ENCODE measurements around the gene CACNA1I.
"Not testable (repeated sequence)": the region's sequence is repeated elsewhere in the genome, so short reads cannot be mapped to it uniquely, and the experiment has no call there.

Gene CACNA1I

DNA sequence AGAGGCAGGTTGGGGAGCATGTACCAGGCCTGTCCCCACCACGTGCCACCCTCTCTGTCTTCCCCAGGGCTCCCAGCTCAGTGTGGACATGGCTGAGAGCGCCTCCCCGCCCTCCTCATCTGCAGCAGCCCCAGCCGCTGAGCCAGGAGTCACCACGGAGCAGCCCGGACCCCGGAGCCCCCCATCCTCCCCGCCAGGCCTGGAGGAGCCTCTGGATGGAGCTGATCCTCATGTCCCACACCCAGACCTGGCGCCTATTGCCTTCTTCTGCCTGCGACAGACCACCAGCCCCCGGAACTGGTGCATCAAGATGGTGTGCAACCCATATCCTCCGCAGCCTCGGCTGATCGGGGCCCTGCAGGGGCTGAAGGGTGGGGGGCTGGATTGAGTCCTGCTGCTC, at the start of gene CACNA1I:
Gene CACNA1I, plus strand, starts transcription at position 89 of the 400 bp plus-strand sequence. Its CDS starts 0 bp downstream, at position 89.
- DNase-seq: no peak

GRCh38 chr22:39521106-39521885, 49.3 kb upstream of the CACNA1I start:
- DNase-seq: not testable (repeated sequence)

DNA sequence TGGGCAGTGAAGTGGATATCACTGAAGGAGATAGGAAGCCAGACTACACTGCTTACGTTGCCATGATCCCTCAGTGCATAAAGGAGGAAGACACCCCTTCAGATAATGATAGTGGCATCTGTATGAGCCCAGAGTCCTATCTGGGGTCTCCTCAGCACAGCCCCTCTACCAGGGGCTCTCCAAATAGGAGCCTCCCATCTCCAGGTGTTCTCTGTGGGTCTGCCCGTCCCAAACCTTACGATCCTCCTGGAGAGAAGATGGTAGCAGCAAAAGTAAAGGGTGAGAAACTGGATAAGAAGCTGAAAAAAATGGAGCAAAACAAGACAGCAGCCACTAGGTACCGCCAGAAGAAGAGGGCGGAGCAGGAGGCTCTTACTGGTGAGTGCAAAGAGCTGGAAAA, 48.5 kb upstream of the CACNA1I start:
- not testable (repeated sequence) for DNase-seq

- DNase-seq: no peak
Observed at GRCh38 chr22:39522567-39523300, 47.8 kb upstream of the CACNA1I start.

DNA sequence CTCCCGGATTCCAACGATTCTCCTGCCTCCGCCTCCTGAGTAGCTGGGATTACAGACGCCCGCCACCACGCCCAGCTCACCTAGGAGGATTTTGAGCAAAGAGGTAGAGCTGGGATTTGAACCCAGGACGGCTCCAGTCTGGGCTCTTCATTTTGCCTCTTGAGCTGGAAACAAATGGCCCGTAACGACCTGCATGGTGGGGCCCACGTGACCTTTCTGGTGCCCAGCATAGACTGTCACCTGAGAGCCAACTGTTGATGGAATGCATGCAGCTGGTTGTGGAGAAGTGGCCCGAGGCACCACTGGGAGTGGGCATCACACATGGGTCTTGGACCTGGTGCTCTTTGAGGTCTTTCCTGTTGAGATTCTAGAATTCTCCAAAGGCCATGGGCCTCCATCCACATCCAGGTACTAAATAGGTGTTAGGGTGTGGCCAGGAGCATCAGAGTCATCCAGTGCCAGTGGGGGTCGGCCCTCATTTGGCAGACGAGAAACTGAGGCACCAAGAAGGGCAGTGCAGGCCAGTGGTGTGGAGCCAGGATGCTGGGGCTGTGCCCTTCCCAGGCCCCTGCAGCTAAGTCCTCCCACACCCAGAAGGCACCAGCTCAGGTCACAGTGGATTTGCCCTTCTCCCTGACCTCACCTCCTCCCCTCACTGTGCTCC, 46.3 kb upstream of the CACNA1I start:
- DNase-seq: no peak

DNA sequence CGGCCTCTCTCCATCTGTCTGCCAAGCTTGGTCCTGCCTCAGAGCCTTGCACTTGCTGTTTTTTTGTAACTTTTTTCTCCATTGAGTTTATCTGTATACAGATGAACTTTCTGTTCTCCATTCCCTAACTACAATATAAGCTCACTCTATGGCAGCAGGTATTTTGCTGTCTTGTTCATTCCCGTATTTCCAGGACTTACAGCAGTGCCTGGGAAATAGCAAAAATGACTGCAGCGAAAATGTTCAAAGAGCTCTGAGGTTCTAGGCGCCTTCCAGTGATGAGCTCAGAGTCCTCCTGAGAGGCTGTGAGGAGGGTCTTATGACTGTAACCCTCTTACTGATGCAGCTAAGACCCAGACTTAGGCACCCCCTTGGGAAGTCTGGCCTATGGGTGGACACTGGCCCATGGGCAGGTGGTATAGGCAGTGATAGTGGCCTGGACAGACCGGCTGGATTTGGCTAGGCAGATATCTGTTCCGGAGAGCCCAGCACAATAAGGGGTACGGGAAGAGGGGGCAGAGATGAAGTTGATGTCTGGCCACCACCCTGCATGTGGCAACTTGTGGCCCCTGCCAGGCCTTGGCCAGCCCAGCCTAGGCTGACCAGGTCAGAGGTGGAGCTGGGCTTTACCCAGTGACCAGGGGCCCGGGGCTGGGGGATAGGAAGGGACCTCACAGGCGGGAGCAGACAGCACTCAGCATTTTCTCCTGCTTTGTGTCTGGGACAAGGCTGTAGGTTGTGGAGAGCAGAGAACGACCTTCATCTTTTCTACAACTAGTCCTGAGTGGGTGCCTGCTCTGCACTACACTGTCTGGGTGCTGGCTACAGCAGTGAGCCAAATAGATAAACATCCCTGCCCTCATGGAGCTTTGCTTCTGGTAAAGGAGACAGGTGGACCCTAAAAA, 45.5 kb upstream of the CACNA1I start:
- DNase-seq: no peak

- no peak for DNase-seq
Observed at GRCh38 chr22:39525658-39525975, 44.9 kb upstream of the CACNA1I start.

GRCh38 chr22:39526736-39527171, 43.8 kb upstream of the CACNA1I start:
- DNase-seq: no peak

DNA sequence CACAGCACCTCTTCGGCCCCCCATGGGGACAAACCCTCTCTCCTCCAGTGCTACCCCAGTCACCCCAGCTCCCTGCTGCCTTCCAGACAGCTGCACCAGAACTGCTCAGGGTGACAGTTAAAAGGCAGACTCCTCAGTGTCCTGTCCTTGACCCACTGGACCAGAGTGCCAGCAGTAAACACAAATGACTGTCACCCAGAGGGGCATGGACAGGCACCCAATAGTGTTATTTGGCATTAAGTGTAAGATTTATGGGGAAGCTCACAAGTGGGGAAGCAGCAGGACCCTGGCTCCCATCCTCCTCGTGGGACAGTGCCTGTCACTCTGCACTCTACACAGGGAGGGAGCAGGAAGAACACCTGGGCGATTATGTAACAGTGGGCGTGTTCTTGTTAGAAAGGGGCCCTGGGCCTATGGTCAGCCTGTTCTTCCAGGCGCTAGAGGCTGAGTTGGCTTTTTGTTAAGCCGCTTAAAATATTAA, 43.0 kb upstream of the CACNA1I start:
- no peak for DNase-seq

DNA sequence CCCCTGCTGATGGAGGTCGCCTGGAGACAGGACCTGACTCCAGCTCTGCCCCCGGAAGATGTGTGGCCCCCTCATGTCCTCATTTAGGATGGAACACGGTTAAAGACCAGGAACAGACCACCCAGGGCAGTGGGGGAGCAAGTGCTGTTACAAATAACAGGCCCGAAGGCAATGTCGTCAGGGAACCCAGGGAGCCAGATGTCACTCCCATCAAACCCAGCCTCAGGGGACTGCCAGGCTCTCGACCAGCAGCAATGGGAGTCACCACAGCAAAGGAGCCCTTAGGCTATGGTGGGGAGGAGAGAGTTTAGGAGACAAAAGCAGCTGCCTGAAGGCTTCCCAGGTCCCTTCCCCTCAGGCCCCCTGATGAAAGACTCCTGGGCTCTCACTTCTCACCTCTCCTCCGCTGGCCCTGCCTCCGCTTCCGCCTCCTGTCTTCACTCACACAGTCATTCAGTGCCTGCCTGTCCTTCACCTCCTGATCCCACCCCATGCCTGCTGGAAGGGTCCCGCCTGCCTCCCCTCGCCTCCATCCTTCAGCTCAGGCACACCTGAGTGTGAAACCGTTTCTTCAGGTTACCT, 42.4 kb upstream of the CACNA1I start:
- no peak for DNase-seq

GRCh38 chr22:39528681-39529486, 41.7 kb upstream of the CACNA1I start:
- peak; percentile 74 for DNase-seq

- DNase-seq: no peak
Observed at GRCh38 chr22:39529487-39529851, 41.1 kb upstream of the CACNA1I start.

- DNase-seq: no peak
Observed at GRCh38 chr22:39530116-39530515, 40.4 kb upstream of the CACNA1I start.

DNA sequence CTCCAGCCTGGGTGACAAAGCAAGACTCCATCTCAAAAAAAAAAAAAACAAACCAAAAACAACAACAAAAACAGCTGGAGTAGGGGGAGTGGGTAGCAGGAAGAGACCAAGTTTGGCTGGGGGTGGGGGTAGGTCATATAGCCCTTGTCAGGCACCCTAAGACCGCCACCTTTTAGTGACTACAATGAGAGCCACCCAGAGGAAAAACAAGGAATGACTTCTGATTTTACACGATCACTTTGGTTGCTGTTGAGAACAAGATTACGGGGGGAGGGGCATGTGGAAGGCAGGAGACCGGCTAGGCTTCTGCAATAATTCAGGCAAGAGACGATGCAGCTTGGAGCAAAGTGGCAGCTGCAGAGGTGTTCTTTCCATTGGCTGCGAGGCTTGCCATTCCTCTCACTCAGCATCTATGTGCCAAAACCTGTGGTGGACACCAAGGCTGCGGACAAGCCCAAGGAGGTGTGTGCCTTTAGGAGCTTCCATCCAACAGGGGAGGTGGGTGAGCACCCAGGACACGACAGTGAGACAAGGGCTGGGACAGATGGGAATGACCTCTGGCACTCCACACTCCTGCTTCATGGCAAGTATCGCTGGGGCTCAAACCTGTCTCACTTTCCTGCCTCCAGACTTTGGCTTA, 39.7 kb upstream of the CACNA1I start:
- no peak for DNase-seq

- DNase-seq: peak; percentile 97
Observed at GRCh38 chr22:39532215-39533073, 38.1 kb upstream of the CACNA1I start, which contains the start of gene RPS19BP1. Gene RPS19BP1 (minus strand): TSS chr22:39532748. CDS start chr22:39532738, 10 bp downstream.

- no peak for DNase-seq
Observed at GRCh38 chr22:39534092-39534506, 36.5 kb upstream of the CACNA1I start.

- no peak for DNase-seq
Observed at GRCh38 chr22:39534591-39535356, 35.8 kb upstream of the CACNA1I start.

DNA sequence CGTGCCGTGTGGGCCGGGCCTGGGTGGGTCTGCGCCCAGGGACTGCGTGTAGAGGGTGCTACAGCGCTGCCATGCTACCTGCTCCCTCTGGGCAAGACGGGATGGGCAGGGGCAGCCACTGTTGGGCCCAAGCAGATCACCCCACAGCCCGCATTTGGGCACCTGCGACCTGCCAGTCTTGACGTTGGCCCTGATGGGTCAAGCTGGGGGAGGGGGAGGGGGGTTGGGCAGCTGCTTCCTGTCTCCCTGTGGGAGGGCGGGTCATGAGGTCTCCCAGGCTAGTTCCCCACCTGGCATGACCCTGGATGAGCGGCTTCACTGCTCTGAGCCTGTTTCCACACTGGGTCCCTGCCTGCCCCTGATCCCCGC, 35.2 kb upstream of the CACNA1I start:
- no peak for DNase-seq

Data from GF-D8 (cell line).